Hepatocyte (in vitro differentiated cells): Measurements from ENCODE around the gene IFNGR2.

ENCODE experiments used
- EZH2 ChIP-seq: fragments of 200-600 bp; sonication (generic); IDR thresholded peaks from 2 replicates; pipeline ENCODE4 v1.6.1; 2016; ENCODE audit warnings: antibody characterized with exemption, mild to moderate bottlenecking, borderline replicate concordance
- EZH2phosphoT487 ChIP-seq: fragments of 200-600 bp; sonication (generic); IDR thresholded peaks from one replicate; pipeline ENCODE4 v1.6.1; 2018; ENCODE audit warnings: antibody characterized with exemption, mild to moderate bottlenecking, low read depth, moderate library complexity; ENCODE audit not compliant: unreplicated experiment, severe bottlenecking
- TF ChIP-seq, protein P1 (sequence below): fragments of 200-600 bp; sonication (generic); IDR thresholded peaks from 2 replicates; pipeline ENCODE4 v1.5.1; 2016; ENCODE audit warnings: antibody characterized with exemption, mild to moderate bottlenecking; ENCODE audit not compliant: poor library complexity

DNA sequence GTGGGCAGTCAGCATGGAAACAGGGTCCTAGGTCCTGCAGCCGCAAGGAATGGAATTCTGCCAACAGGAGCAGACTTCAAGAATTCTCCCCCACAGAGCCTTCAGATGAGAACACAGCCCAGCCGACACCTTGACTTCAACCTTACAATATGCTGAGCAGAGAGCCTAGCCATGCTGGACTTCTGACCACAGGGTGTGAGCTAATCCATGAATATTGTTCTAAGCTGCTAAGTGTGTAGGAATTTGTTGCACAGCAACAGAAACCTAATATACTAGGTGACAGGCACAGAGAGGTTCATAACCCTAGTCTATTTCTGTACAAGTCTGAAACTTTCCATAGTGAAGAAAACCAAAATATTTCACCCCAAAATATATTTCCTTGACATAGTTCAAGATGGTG, 32.9 kb upstream of the IFNGR2 start:
- TF ChIP-seq, protein P1, sequence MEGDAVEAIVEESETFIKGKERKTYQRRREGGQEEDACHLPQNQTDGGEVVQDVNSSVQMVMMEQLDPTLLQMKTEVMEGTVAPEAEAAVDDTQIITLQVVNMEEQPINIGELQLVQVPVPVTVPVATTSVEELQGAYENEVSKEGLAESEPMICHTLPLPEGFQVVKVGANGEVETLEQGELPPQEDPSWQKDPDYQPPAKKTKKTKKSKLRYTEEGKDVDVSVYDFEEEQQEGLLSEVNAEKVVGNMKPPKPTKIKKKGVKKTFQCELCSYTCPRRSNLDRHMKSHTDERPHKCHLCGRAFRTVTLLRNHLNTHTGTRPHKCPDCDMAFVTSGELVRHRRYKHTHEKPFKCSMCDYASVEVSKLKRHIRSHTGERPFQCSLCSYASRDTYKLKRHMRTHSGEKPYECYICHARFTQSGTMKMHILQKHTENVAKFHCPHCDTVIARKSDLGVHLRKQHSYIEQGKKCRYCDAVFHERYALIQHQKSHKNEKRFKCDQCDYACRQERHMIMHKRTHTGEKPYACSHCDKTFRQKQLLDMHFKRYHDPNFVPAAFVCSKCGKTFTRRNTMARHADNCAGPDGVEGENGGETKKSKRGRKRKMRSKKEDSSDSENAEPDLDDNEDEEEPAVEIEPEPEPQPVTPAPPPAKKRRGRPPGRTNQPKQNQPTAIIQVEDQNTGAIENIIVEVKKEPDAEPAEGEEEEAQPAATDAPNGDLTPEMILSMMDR = no peak
- TF ChIP-seq EZH2phosphoT487 (no peak), EZH2 (no peak)
